ENCODE measurements around the gene CCL19. TPM values are rescaled to one million over a fixed set of nuclear protein-coding genes. Genes with fewer than 3 reads are reported as not detected.

CCL19 gene
- total RNA-seq, 5 donors from 2014 or later (not counting 1 experiment from before 2014, with no cell fraction given), result not detected

- no peak for DNase-seq
- Mint-ChIP-seq H3K9me3 (no peaks in the 10 kb centered on the region), H3K4me1 (peaks cover 0 to 5% (median 0%) of the 10 kb centered on the region in 3 donors), H3K27ac (no peak overlapping the region), H3K4me3 (no peak overlapping the region), H3K36me3 (no peaks in the 10 kb centered on the region), H3K27me3 (peaks cover 0 to 5% of the 10 kb centered on the region in 2 donors)
- POLR2A ChIA-PET, result no interaction called here
- Histone ChIP-seq H3K27ac (ENCODE audit: low read length) (no peak overlapping the region), H3K36me3 (ENCODE audit: control insufficient read depth in 2 of 2, extremely low read depth in 1 of 2, insufficient read depth in 1 of 2, low read length in 1 of 2) (no peaks in the 10 kb centered on the region), H3K4me1 (ENCODE audit: control insufficient read depth in 1 of 2, extremely low read depth in 1 of 2, insufficient read depth in 2 of 2, low read length in 2 of 2) (no peaks in the 10 kb centered on the region), H3K27me3 (replicated peaks in 1 of 2; ENCODE audit: control insufficient read depth in 2 of 2, extremely low read depth in 1 of 2, insufficient read depth in 2 of 2, low read length in 1 of 2) (peaks cover 0 to 17% of the 10 kb centered on the region in 2 experiments), H3K9me3 (no peaks in the 10 kb centered on the region), H3K4me3 (ENCODE audit: control insufficient read depth in 1 of 2, extremely low read depth in 1 of 2, low read length in 1 of 2) (no peak overlapping the region)
- CTCF ChIA-PET, result no interaction called here
- ATAC-seq (replicated peaks in 1 of 4), result no peak
- 67% methylated on average over 1 of the region's 5 CpGs for WGBS (ENCODE audit: insufficient coverage)
Measured at GRCh38 chr9:34688329-34689115, 2.6 kb downstream of the CCL19 start.

DNA sequence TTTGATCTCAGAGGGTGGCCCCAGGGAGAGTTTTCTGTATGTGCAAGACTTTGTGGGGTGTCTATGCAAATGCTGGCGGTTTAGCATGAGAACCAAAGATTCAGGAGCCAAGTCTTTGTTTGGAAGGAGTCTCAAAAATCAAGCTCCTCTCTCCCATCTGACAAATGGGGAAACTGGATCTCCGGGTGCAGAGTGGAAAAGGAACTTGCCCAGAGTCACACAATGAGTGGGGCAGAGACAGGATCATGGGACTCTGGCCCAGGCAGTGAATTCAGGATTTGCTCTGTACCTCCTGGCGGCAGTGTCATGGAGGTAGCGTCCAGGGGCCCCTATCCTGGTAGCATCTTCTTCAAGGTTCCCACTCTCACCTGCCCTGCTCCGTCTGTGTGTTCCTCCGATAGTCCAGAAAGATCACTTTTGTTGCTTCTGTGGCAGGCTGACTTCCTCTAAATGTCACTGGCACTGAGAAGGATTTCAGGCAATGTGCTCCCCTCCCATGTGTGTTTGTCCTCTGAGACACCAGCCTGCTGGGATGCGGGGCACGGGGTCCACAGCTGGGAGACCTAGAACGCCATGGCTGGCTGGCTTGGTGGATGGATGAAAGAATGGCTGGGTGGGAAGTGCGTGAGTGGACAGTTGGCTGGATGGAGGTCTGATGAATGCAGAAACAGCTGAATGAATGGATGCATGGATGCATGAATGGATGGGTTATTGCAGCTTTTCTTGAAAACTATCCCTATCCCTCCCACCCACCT lies 3.6 kb downstream of the CCL19 start:
- H3K4me1 Mint-ChIP-seq, result peaks cover 0 to 5% (median 0%) of the 10 kb centered on the region in 3 donors
- Histone ChIP-seq H3K4me3 (ENCODE audit: control insufficient read depth in 1 of 2, extremely low read depth in 1 of 2, low read length in 1 of 2) (no peak overlapping the region), H3K27ac (ENCODE audit: low read length) (no peak overlapping the region), H3K36me3 (ENCODE audit: control insufficient read depth in 2 of 2, extremely low read depth in 1 of 2, insufficient read depth in 1 of 2, low read length in 1 of 2) (no peaks in the 10 kb centered on the region), H3K4me1 (ENCODE audit: control insufficient read depth in 1 of 2, extremely low read depth in 1 of 2, insufficient read depth in 2 of 2, low read length in 2 of 2) (no peaks in the 10 kb centered on the region), H3K27me3 (replicated peaks in 1 of 2; ENCODE audit: control insufficient read depth in 2 of 2, extremely low read depth in 1 of 2, insufficient read depth in 2 of 2, low read length in 1 of 2) (peaks cover 0 to 17% of the 10 kb centered on the region in 2 experiments), H3K9me3 (no peaks in the 10 kb centered on the region)
- POLR2A ChIA-PET, result no interaction called here
- H3K4me3 Mint-ChIP-seq, result no peak overlapping the region
- DNase-seq, result no peak
- H3K9me3 Mint-ChIP-seq, result no peaks in the 10 kb centered on the region
- no peak for ATAC-seq (replicated peaks in 1 of 4)
- H3K36me3 Mint-ChIP-seq, result no peaks in the 10 kb centered on the region
- no peak overlapping the region for H3K27ac Mint-ChIP-seq
- 89% methylated on average over 6 of the region's 10 CpGs for WGBS (ENCODE audit: insufficient coverage)
- peaks cover 0 to 5% of the 10 kb centered on the region in 2 donors for H3K27me3 Mint-ChIP-seq
- CTCF ChIA-PET, result interaction anchor here in 1 of 2 donors (0.5 kb wide), 1 partner anchor 400 kb away, joined by 3 read pairs; no protein-coding TSS in a partner anchor

DNA sequence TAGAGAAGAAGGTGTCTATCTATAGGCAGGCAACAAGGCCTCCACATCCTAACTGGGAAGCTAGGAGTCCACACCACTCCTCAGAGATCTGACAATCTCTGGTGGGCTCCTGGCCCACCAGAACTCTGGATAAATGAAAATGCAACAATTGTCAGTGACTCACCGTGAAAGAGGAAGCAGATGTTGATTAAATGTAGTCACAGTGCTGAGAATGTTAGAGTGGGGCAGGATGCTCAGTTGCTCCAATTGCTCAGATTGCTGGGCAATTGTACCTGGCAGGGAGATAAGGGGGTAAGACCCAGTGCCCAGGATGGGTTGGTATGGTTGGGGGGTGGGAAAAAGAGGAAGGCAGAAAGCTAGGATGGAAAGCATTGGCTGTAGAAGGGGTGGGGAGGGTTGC lies 4.3 kb downstream of the CCL19 start:
- H3K9me3 ChIP-seq, result no peaks in the 10 kb centered on the region
- no peak for ATAC-seq (replicated peaks in 1 of 4)
- H3K27ac ChIP-seq (ENCODE audit: low read length), result no peak overlapping the region
- H3K36me3 ChIP-seq (ENCODE audit: control insufficient read depth in 2 of 2, extremely low read depth in 1 of 2, insufficient read depth in 1 of 2, low read length in 1 of 2), result no peaks in the 10 kb centered on the region
- H3K27ac Mint-ChIP-seq, result no peak overlapping the region
- no peaks in the 10 kb centered on the region for H3K9me3 Mint-ChIP-seq
- H3K4me1 Mint-ChIP-seq, result peaks cover 0 to 5% (median 0%) of the 10 kb centered on the region in 3 donors
- WGBS (ENCODE audit: insufficient coverage), result 29% methylated on average over 1 of the region's 1 CpG
- H3K4me3 Mint-ChIP-seq, result no peak overlapping the region
- no peaks in the 10 kb centered on the region for H3K36me3 Mint-ChIP-seq
- H3K27me3 ChIP-seq (replicated peaks in 1 of 2; ENCODE audit: control insufficient read depth in 2 of 2, extremely low read depth in 1 of 2, insufficient read depth in 2 of 2, low read length in 1 of 2), result peaks cover 0 to 17% of the 10 kb centered on the region in 2 experiments
- CTCF ChIA-PET, result no interaction called here
- POLR2A ChIA-PET, result no interaction called here
- H3K27me3 Mint-ChIP-seq, result peaks cover 0 to 5% of the 10 kb centered on the region in 2 donors
- no peaks in the 10 kb centered on the region for H3K4me1 ChIP-seq (ENCODE audit: control insufficient read depth in 1 of 2, extremely low read depth in 1 of 2, insufficient read depth in 2 of 2, low read length in 2 of 2)
- H3K4me3 ChIP-seq (ENCODE audit: control insufficient read depth in 1 of 2, extremely low read depth in 1 of 2, low read length in 1 of 2), result no peak overlapping the region
- DNase-seq, result no peak

GRCh38 chr9:34686231-34686630 lies 4.8 kb downstream of the CCL19 start:
- WGBS (ENCODE audit: insufficient coverage), result 100% methylated on average over 2 of the region's 5 CpGs
- Mint-ChIP-seq H3K9me3 (no peaks in the 10 kb centered on the region), H3K4me1 (peaks cover 0 to 5% (median 0%) of the 10 kb centered on the region in 3 donors), H3K4me3 (no peak overlapping the region), H3K27me3 (peaks cover 0 to 2% of the 10 kb centered on the region in 2 donors), H3K27ac (no peak overlapping the region), H3K36me3 (no peaks in the 10 kb centered on the region)
- H3K9me3 ChIP-seq, result no peaks in the 10 kb centered on the region
- DNase-seq (no peak), ATAC-seq (replicated peaks in 1 of 4) (no peak)
- H3K4me1 ChIP-seq (ENCODE audit: control insufficient read depth in 1 of 2, extremely low read depth in 1 of 2, insufficient read depth in 2 of 2, low read length in 2 of 2), result no peaks in the 10 kb centered on the region
- ChIA-PET CTCF (no interaction called here), POLR2A (no interaction called here)
- no peaks in the 10 kb centered on the region for H3K36me3 ChIP-seq (ENCODE audit: control insufficient read depth in 2 of 2, extremely low read depth in 1 of 2, insufficient read depth in 1 of 2, low read length in 1 of 2)
- no peak overlapping the region for H3K27ac ChIP-seq (ENCODE audit: low read length)
- no peak overlapping the region for H3K4me3 ChIP-seq (ENCODE audit: control insufficient read depth in 1 of 2, extremely low read depth in 1 of 2, low read length in 1 of 2)
- H3K27me3 ChIP-seq (replicated peaks in 1 of 2; ENCODE audit: control insufficient read depth in 2 of 2, extremely low read depth in 1 of 2, insufficient read depth in 2 of 2, low read length in 1 of 2), result peaks cover 0 to 16% of the 10 kb centered on the region in 2 experiments

GRCh38 chr9:34685591-34685990 lies 5.5 kb downstream of the CCL19 start:
- Mint-ChIP-seq H3K4me3 (no peak overlapping the region), H3K9me3 (no peaks in the 10 kb centered on the region), H3K27ac (no peak overlapping the region), H3K27me3 (peaks cover 0 to 2% of the 10 kb centered on the region in 2 donors), H3K36me3 (no peaks in the 10 kb centered on the region), H3K4me1 (peaks cover 0 to 5% (median 0%) of the 10 kb centered on the region in 3 donors)
- ChIA-PET POLR2A (no interaction called here), CTCF (no interaction called here)
- H3K27me3 ChIP-seq (replicated peaks in 1 of 2; ENCODE audit: control insufficient read depth in 2 of 2, extremely low read depth in 1 of 2, insufficient read depth in 2 of 2, low read length in 1 of 2), result peaks cover 0 to 12% of the 10 kb centered on the region in 2 experiments
- no peak overlapping the region for H3K27ac ChIP-seq (ENCODE audit: low read length)
- ATAC-seq (replicated peaks in 1 of 4) (no peak), DNase-seq (no peak)
- WGBS (ENCODE audit: insufficient coverage), result 100% methylated on average over 1 of the region's 4 CpGs
- H3K4me1 ChIP-seq (ENCODE audit: control insufficient read depth in 1 of 2, extremely low read depth in 1 of 2, insufficient read depth in 2 of 2, low read length in 2 of 2), result no peaks in the 10 kb centered on the region
- no peaks in the 10 kb centered on the region for H3K36me3 ChIP-seq (ENCODE audit: control insufficient read depth in 2 of 2, extremely low read depth in 1 of 2, insufficient read depth in 1 of 2, low read length in 1 of 2)
- H3K4me3 ChIP-seq (ENCODE audit: control insufficient read depth in 1 of 2, extremely low read depth in 1 of 2, low read length in 1 of 2), result no peak overlapping the region
- H3K9me3 ChIP-seq, result no peaks in the 10 kb centered on the region

DNA sequence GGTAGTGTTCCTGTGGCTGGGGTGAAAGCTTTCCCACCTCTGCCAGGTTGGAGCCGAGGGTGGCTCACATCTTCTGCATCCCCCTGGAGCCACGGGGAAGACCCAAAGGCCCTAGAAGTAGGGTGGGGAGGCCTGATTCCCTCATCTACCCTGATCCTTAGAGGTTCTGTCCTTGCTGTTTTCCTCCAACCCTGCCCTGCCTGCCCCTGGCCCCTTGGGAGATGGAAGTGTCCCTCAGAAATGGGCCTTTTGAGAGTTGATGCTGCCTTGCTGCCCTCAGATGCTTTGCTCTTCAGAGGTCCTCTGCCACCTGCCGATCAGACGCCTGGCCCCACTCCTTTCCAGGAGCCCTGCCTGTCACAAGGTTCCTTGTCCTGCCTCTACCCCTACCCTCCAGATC lies 6.3 kb downstream of the CCL19 start:
- no peaks in the 10 kb centered on the region for H3K36me3 Mint-ChIP-seq
- WGBS (ENCODE audit: insufficient coverage), result no CpG with 5 or more reads among the region's 4 CpGs
- H3K27ac Mint-ChIP-seq, result no peak overlapping the region
- peaks cover 0 to 5% (median 0%) of the 10 kb centered on the region in 3 donors for H3K4me1 Mint-ChIP-seq
- Histone ChIP-seq H3K9me3 (no peaks in the 10 kb centered on the region), H3K27ac (ENCODE audit: low read length) (no peak overlapping the region), H3K27me3 (replicated peaks in 1 of 2; ENCODE audit: control insufficient read depth in 2 of 2, extremely low read depth in 1 of 2, insufficient read depth in 2 of 2, low read length in 1 of 2) (peaks cover 0 to 10% of the 10 kb centered on the region in 2 experiments), H3K4me1 (ENCODE audit: control insufficient read depth in 1 of 2, extremely low read depth in 1 of 2, insufficient read depth in 2 of 2, low read length in 2 of 2) (no peaks in the 10 kb centered on the region), H3K4me3 (ENCODE audit: control insufficient read depth in 1 of 2, extremely low read depth in 1 of 2, low read length in 1 of 2) (no peak overlapping the region), H3K36me3 (ENCODE audit: control insufficient read depth in 2 of 2, extremely low read depth in 1 of 2, insufficient read depth in 1 of 2, low read length in 1 of 2) (no peaks in the 10 kb centered on the region)
- no peak for DNase-seq
- H3K27me3 Mint-ChIP-seq, result peaks cover 0 to 2% of the 10 kb centered on the region in 2 donors
- ATAC-seq (replicated peaks in 1 of 4), result no peak
- ChIA-PET CTCF (no interaction called here), POLR2A (no interaction called here)
- no peaks in the 10 kb centered on the region for H3K9me3 Mint-ChIP-seq
- H3K4me3 Mint-ChIP-seq, result no peak overlapping the region

Measured in T-cell (primary cell).